Lung (tissue), 12 donors: ENCODE measurements around the gene DNAAF1. TPM values are rescaled to one million over a fixed set of nuclear protein-coding genes. Genes with fewer than 3 reads are reported as not detected.

Experiments
- ATAC-seq: fragments of 200-7000 bp; cut with Tn5 transposase; one replicate; pipeline ENCODE4 v1.9.1; 2020; ENCODE audit warnings: moderate number of reproducible peaks; ENCODE audit not compliant: insufficient read depth, low FRiP score
- DNase-seq, 3 donors: peaks; one replicate each; pipeline ENCODE4 v3.0.0-alpha.2; 2013 to 2017
- H3K27ac ChIP-seq, 2 donors: one replicate each; pipeline ENCODE4 v1.5.1; 2013; ENCODE audit warnings: mild to moderate bottlenecking in 2 of 2, moderate library complexity in 2 of 2, control low read depth in 1 of 2, inconsistent platforms in 1 of 2, low read depth in 1 of 2, low read length in 1 of 2
- H3K27me3 ChIP-seq, 3 donors: one replicate each; pipeline ENCODE4 v1.5.1; 2013; ENCODE audit warnings: low read length in 2 of 3; ENCODE audit not compliant: control insufficient read depth in 3 of 3, insufficient read depth in 3 of 3
- H3K36me3 ChIP-seq, 4 donors: one replicate each; pipeline ENCODE4 v1.5.1; 2013; ENCODE audit warnings: low read length in 4 of 4, mild to moderate bottlenecking in 1 of 4, moderate library complexity in 1 of 4; ENCODE audit not compliant: control insufficient read depth in 4 of 4, insufficient read depth in 4 of 4
- H3K4me1 ChIP-seq, 5 donors: one replicate each; pipeline ENCODE4 v1.5.1; 2013; ENCODE audit warnings: low read length in 5 of 5, mild to moderate bottlenecking in 2 of 5, moderate library complexity in 1 of 5; ENCODE audit not compliant: control insufficient read depth in 5 of 5, insufficient read depth in 5 of 5
- H3K4me3 ChIP-seq: one replicate; pipeline ENCODE4 v1.5.1; 2013; ENCODE audit warnings: mild to moderate bottlenecking, control low read depth, moderate library complexity
- H3K9ac ChIP-seq, 2 donors: one replicate each; pipeline ENCODE4 v1.5.1; 2013; ENCODE audit warnings: low read length in 2 of 2, control low read depth in 1 of 2; ENCODE audit not compliant: insufficient read depth in 1 of 2
- H3K9me3 ChIP-seq, 4 donors: one replicate each; pipeline ENCODE4 v1.5.1; 2013; ENCODE audit warnings: low read length in 3 of 4, mild to moderate bottlenecking in 1 of 4, moderate library complexity in 1 of 4; ENCODE audit not compliant: control insufficient read depth in 4 of 4, insufficient read depth in 3 of 4
- WGBS, 2 donors: extraction: QIAGEN DNeasy Blood & Tissue Kit; methylation state at CpG; one replicate each; pipeline ENCODE4 v1.1.7; 2013; 5-methylcytosine and 5-hydroxymethylcytosine counted together
- polyA plus RNA-seq, 2 donors: library from polyadenylated mRNA; stranded (reverse); fragments of 200-250 nt; gene quantifications; one replicate each; pipeline ENCODE4 v1.2.1, GENCODE V29; 2013
- total RNA-seq, 2 donors: library from RNA; depleted of rRNA in 1 of 2; stranded (reverse); fragments of >200 nt in 1 of 2; gene quantifications; one replicate each; pipeline ENCODE4 v1.2.1, GENCODE V29; 2014 to 2021
- TF ChIP-seq, protein P1 (sequence below): IDR thresholded peaks from 2 replicates; pipeline ENCODE4 v1.5.1; 2012; ENCODE audit warnings: mild to moderate bottlenecking; ENCODE audit errors: control extremely low read depth, extremely low read depth
- donor health status: control.
- donor health status: control.
- donor health status: Bipolar disorder and iron deficiency.
- donor health status: healthy.
- donor health status: DM: yes; HTN: yes; CAD: no.

DNAAF1 gene
- total and polyA plus RNA-seq, 4 donors = 11.5 to 38.5 (median 12.4) TPM

DNA sequence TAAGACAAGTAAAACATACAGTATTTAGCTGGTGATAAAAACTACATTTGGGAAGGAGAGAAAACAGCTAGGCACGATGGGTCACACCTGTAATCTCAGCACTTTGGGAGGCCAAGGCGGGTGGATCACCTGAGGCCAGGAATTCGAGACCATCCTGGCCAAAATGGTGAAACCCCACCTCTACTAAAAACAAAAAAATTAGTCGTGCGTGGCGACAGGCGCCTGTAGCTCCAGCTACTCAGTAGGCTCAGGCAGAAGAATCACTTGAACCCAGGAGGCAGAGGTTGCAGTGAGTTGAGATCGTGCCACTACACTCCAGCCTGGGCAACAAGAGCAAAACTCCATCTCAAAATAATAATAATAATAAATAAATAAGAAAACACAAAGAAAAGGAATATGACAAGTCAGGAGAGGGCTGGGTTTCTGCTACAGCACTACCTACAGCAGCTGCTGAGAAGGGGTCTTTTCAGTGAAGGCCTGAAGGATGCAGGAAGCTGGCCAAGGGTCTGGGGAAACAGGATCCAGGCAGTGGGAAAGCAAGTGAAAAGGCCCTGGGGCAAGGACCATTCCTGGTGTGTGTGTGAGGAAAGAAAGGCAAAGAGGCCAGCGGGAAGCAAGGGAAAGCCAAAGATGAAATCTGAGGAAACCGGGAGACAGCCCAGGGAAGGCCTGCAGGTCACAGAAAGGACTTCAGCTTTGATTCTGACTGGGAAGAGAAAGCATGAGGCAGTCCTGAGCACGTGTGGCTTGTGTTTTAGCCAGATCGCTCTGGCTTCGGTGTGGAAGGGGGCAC, 39.0 kb upstream of the DNAAF1 start:
- peaks cover 3 to 20% (median 10%) of the 10 kb centered on the region in 4 donors for H3K36me3 ChIP-seq
- no peak for ATAC-seq
- H3K9ac ChIP-seq = no peak overlapping the region
- no peaks in the 10 kb centered on the region for H3K27me3 ChIP-seq
- WGBS, 2 donors = 94 to 96% methylated on average over 13 of the region's 13 CpGs
- no peak overlapping the region for H3K4me3 ChIP-seq
- peak overlapping the region in 1 of 2 donors; percentile 51 for H3K27ac ChIP-seq
- peaks cover 0 to 21% (median 0%) of the 10 kb centered on the region in 5 donors for H3K4me1 ChIP-seq
- no peaks in the 10 kb centered on the region for H3K9me3 ChIP-seq
- TF ChIP-seq, protein P1, sequence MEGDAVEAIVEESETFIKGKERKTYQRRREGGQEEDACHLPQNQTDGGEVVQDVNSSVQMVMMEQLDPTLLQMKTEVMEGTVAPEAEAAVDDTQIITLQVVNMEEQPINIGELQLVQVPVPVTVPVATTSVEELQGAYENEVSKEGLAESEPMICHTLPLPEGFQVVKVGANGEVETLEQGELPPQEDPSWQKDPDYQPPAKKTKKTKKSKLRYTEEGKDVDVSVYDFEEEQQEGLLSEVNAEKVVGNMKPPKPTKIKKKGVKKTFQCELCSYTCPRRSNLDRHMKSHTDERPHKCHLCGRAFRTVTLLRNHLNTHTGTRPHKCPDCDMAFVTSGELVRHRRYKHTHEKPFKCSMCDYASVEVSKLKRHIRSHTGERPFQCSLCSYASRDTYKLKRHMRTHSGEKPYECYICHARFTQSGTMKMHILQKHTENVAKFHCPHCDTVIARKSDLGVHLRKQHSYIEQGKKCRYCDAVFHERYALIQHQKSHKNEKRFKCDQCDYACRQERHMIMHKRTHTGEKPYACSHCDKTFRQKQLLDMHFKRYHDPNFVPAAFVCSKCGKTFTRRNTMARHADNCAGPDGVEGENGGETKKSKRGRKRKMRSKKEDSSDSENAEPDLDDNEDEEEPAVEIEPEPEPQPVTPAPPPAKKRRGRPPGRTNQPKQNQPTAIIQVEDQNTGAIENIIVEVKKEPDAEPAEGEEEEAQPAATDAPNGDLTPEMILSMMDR = no peak
- DNase-seq = no peak

DNA sequence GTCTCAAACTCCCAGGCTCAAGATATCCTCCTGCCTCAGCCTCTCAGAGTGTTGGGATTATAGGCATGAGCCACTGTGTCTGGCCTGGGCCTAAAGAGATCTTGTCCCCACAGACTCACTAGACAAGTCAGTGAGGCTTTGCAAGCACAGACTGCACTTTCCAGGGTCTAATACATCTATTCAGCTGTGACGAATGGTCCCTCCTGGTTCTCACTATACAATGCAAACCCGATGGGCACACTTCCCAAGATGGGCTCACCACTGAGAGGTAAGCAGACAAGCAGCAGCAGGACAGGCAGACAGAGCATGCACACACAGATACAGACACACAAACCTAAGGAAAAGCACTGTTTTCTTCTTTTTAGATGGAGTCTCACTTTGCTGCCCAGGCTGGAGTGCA, 37.2 kb upstream of the DNAAF1 start:
- peaks cover 3 to 17% (median 7%) of the 10 kb centered on the region in 4 donors for H3K36me3 ChIP-seq
- no peak for DNase-seq
- 91 to 96% methylated on average over 2 of the region's 2 CpGs for WGBS, 2 donors
- no peaks in the 10 kb centered on the region for H3K27me3 ChIP-seq
- no peak overlapping the region for H3K4me3 ChIP-seq
- no peak for ATAC-seq
- TF ChIP-seq, protein P1 = no peak
- no peaks in the 10 kb centered on the region for H3K9me3 ChIP-seq
- no peak overlapping the region for H3K9ac ChIP-seq
- peaks cover 0 to 21% (median 0%) of the 10 kb centered on the region in 5 donors for H3K4me1 ChIP-seq
- peak overlapping the region in 1 of 2 donors; percentile 5 for H3K27ac ChIP-seq

DNA sequence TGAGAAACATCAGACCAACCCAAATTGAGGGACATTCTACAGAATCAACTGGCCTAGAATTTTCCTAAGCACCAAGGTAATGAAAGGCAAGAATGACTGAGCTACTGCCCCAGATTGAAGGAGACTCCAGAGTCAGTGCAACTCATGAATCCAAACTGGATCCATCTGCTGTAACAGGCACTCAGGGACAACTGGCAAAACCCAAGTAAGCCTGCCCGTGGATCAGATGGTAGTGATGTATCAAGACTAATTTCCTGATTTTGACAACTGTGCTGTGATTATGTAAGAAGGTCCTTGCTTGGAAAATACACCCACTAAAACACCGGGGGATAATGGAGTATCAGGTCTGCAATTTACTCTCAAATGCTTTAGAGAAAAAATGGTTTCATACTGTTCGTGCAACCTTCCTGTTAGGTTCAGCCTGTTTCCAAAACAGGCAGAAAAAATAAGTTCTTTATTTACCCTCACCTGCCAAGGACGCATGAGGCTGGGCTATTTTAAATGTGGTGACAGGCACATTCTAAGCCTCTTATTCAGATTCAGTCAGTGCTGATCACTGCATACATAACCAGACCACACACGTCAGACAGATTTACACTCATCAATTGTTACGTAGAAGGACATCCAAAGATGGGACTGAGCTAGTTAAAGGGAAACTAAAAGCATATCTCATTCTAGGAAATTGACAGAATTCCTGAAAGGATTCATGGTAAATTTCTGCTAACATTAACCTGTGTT, 35.3 kb upstream of the DNAAF1 start:
- DNase-seq (no peak), ATAC-seq (no peak)
- H3K4me3 ChIP-seq = no peak overlapping the region
- H3K36me3 ChIP-seq = peaks cover 3 to 17% (median 7%) of the 10 kb centered on the region in 4 donors
- H3K9me3 ChIP-seq = no peaks in the 10 kb centered on the region
- H3K27ac ChIP-seq = peak overlapping the region in 1 of 2 donors; percentile 79
- TF ChIP-seq, protein P1 = no peak
- H3K9ac ChIP-seq = no peak overlapping the region
- H3K4me1 ChIP-seq = peaks cover 0 to 19% (median 0%) of the 10 kb centered on the region in 5 donors
- H3K27me3 ChIP-seq = no peaks in the 10 kb centered on the region
- 58 to 67% methylated on average over 6 of the region's 6 CpGs for WGBS, 2 donors
